ENCODE data around the gene PLET1. TPM values are rescaled to one million over a fixed set of nuclear protein-coding genes. Genes with fewer than 3 reads are reported as not detected.

PLET1 gene
- total RNA-seq, 1 experiment from 2014 or later: not detected

- RAD21 ChIA-PET (ENCODE audit: low non-redundant PET in 1 of 2, low total read pairs in 2 of 2, uncharacterized antibody in 2 of 2, unreplicated experiment in 2 of 2): no interaction called here
- BruUV-seq (replicated peaks): no TSS peak
- TF ChIP-seq RAD21 (IDR thresholded peaks at IDR 0.05; ENCODE audit: low read depth) (no peak), CBX3 (IDR thresholded peaks at IDR 0.05; ENCODE audit: low read depth) (no peak), SP1 (IDR thresholded peaks at IDR 0.05; ENCODE audit: low read depth) (no peak), MAX (IDR thresholded peaks at IDR 0.05) (no peak), JUND (IDR thresholded peaks at IDR 0.05) (no peak), SIN3A (IDR thresholded peaks at IDR 0.05; ENCODE audit: low read depth) (no peak), TCF7L2 (IDR thresholded peaks at IDR 0.05; ENCODE audit: borderline replicate concordance, extremely low read depth, insufficient read depth, insufficient read length) (no peak), SRF (IDR thresholded peaks at IDR 0.05; ENCODE audit: low read depth) (no peak), CEBPB (IDR thresholded peaks at IDR 0.05; ENCODE audit: low read depth) (no peak), FOSL1 (IDR thresholded peaks at IDR 0.05; ENCODE audit: low read depth) (no peak), ZFX (IDR thresholded peaks at IDR 0.05) (no peak), EZH2 (IDR thresholded peaks at IDR 0.05) (no peak)
- TF ChIP-seq, protein P1, sequence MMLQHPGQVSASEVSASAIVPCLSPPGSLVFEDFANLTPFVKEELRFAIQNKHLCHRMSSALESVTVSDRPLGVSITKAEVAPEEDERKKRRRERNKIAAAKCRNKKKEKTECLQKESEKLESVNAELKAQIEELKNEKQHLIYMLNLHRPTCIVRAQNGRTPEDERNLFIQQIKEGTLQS (IDR thresholded peaks at IDR 0.05): no peak
- no peak overlapping the region for H3K4me2 ChIP-seq (ENCODE audit: low read length)
- no peaks in the 10 kb centered on the region for H3K36me3 ChIP-seq (ENCODE audit: control insufficient read depth in 1 of 2, insufficient read depth in 2 of 2, low read length in 2 of 2)
- H3K27ac ChIP-seq (ENCODE audit: low read depth, low read length): no peak overlapping the region
- H4K20me1 ChIP-seq (ENCODE audit: insufficient read depth): no peaks in the 10 kb centered on the region
- H3K27me3 ChIP-seq (ENCODE audit: insufficient read depth, low read length): no peaks in the 10 kb centered on the region
- H3K4me1 ChIP-seq (ENCODE audit: control insufficient read depth in 1 of 2, insufficient read depth in 2 of 2, low read length in 2 of 2): peaks cover 0 to 11% of the 10 kb centered on the region in 2 experiments; a peak in 2 of 4 replicates
- H3K4me3 ChIP-seq (replicated peaks in 1 of 2; ENCODE audit: low read depth in 1 of 2, low read length in 2 of 2): no peak overlapping the region
- no peaks in the 10 kb centered on the region for H3K9me2 ChIP-seq (ENCODE audit: insufficient read depth)
- DNase-seq (ENCODE audit: low read depth, low spot score) (no peak), ATAC-seq (no peak)
- no peaks in the 10 kb centered on the region for H3K79me2 ChIP-seq (ENCODE audit: insufficient read depth, low read length)
- no peaks in the 10 kb centered on the region for H3K9me3 ChIP-seq (ENCODE audit: control insufficient read depth in 1 of 2, insufficient read depth in 1 of 2, low read depth in 1 of 2, low read length in 2 of 2)
- no peak overlapping the region for H3K9ac ChIP-seq (ENCODE audit: low read length)
- CTCF ChIA-PET: no interaction called here
- POLR2A ChIA-PET: no interaction called here
- H2AFZ ChIP-seq (ENCODE audit: low read depth, low read length, poor library complexity, severe bottlenecking): no peak overlapping the region
- intact Hi-C loops (cut with micrococcal nuclease): no loop called here
Observed at GRCh38 chr11:112269139-112269538, 8.5 kb upstream of the PLET1 start.

DNA sequence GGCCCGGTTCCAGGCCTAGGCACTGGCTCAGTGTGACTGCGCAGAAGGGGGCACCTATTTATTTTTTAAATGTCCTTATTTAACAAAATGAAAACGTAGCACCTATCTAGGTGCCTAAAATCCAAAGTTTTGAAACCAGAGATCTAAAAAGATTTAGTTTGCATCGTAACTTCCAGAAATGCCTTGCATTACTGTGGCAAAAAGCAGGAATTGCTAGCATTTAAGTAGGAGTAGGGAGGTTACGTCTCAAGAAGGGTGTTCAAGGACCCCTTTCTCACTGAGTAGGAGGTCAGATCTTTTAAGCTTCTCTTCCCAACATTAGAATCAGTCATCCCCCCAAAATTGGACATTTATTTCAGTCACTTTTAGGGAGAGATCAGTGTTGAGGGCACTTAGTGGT, 7.7 kb upstream of the PLET1 start:
- no peak for ATAC-seq
- no peaks in the 10 kb centered on the region for H3K27me3 ChIP-seq (ENCODE audit: insufficient read depth, low read length)
- H3K79me2 ChIP-seq (ENCODE audit: insufficient read depth, low read length): no peaks in the 10 kb centered on the region
- TF ChIP-seq ELF1 (IDR thresholded peaks at IDR 0.05; ENCODE audit: borderline replicate concordance, low read depth) (no peak), SIN3A (IDR thresholded peaks at IDR 0.05; ENCODE audit: low read depth) (no peak), CTCF (IDR thresholded peaks at IDR 0.05 in 2 of 3, conservative IDR thresholded peaks at IDR 0.05 in 1 of 3; ENCODE audit: borderline replicate concordance in 1 of 3, insufficient read depth in 1 of 3, low read depth in 2 of 3, low read length in 2 of 3) (no peak), FOSL1 (IDR thresholded peaks at IDR 0.05; ENCODE audit: low read depth) (no peak), JUND (IDR thresholded peaks at IDR 0.05) (no peak), RAD21 (IDR thresholded peaks at IDR 0.05; ENCODE audit: low read depth) (no peak), YY1 (IDR thresholded peaks at IDR 0.05; ENCODE audit: extremely low read depth, insufficient replicate concordance, low read depth, low read length) (no peak), ZFX (IDR thresholded peaks at IDR 0.05) (no peak), POLR2A (IDR thresholded peaks at IDR 0.05; ENCODE audit: borderline replicate concordance, extremely low read depth, insufficient read depth, insufficient read length) (no peak)
- no peak overlapping the region for H2AFZ ChIP-seq (ENCODE audit: low read depth, low read length, poor library complexity, severe bottlenecking)
- no peaks in the 10 kb centered on the region for H4K20me1 ChIP-seq (ENCODE audit: insufficient read depth)
- DNase-seq (ENCODE audit: low read depth, low spot score): no peak
- no TSS peak for BruUV-seq (replicated peaks)
- ChIA-PET POLR2A (no interaction called here), CTCF (no interaction called here), RAD21 (ENCODE audit: low non-redundant PET in 1 of 2, low total read pairs in 2 of 2, uncharacterized antibody in 2 of 2, unreplicated experiment in 2 of 2) (no interaction called here)
- H3K27ac ChIP-seq (ENCODE audit: low read depth, low read length): no peak overlapping the region
- H3K36me3 ChIP-seq (ENCODE audit: control insufficient read depth in 1 of 2, insufficient read depth in 2 of 2, low read length in 2 of 2): no peaks in the 10 kb centered on the region
- H3K4me2 ChIP-seq (ENCODE audit: low read length): no peak overlapping the region
- H3K4me3 ChIP-seq (replicated peaks in 1 of 2; ENCODE audit: low read depth in 1 of 2, low read length in 2 of 2): no peak overlapping the region
- no peak overlapping the region for H3K9ac ChIP-seq (ENCODE audit: low read length)
- peaks cover 0 to 11% of the 10 kb centered on the region in 2 experiments; a peak in 2 of 4 replicates for H3K4me1 ChIP-seq (ENCODE audit: control insufficient read depth in 1 of 2, insufficient read depth in 2 of 2, low read length in 2 of 2)
- intact Hi-C loops (cut with micrococcal nuclease): no loop called here
- H3K9me3 ChIP-seq (ENCODE audit: control insufficient read depth in 1 of 2, insufficient read depth in 1 of 2, low read depth in 1 of 2, low read length in 2 of 2): no peaks in the 10 kb centered on the region
- no peaks in the 10 kb centered on the region for H3K9me2 ChIP-seq (ENCODE audit: insufficient read depth)

Data from HCT116 (cell line).